GM18861 (cell line): ENCODE data around the gene ZNF385B.
"Not testable (repeated sequence)": the region's sequence is repeated elsewhere in the genome, so short reads cannot be mapped to it uniquely, and the experiment has no call there.

Experiments
- ATAC-seq: cut with Tn5 transposase; IDR thresholded peaks from one replicate; pipeline ENCODE4 v1.9.1; 2021; ENCODE audit not compliant: unreplicated experiment

The ZNF385B gene

DNA sequence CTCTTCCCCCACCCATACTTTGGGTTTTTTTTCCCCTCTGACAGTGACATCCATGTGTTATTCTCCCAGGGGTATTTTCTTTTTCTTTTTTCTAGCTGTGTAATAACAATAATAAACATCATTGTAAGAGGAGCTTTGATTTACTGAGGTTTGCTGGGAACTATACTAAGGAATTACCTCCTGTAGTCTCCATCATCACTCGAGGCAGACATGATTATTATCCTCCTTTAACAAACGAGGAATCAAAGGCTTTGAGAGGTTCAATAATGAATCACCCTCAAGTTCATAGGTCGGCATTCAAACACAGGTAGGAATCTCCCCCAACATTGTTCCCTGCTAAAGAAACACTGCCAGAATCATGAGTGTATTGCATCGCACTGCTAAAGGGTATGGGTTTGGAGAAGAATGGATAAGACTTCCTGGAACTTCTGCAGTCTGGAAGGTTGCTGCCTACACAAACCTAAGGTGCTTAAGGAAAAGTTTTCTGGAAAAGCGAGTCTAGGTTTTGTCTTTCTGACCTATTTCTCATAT, 336.5 kb downstream of the ZNF385B start:
- no peak for ATAC-seq

DNA sequence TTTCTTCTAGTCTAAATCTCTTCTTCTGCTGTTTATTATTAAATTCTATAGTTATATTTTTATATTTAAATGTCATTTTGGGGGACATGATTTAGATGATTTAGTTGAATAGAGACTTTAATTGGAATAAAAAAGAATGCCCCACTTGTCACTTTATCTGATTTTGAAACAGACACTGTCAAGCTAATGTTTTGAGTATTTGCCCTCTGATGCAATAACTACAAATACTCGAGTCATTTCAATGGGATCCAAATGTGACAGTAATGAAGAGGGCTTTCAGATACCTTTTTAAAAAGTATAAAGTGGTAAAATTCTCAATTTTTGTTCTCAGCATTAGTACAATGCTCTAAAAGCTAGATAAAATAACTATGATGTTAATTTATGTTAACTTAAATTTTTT, 339.5 kb downstream of the ZNF385B start:
- no peak for ATAC-seq

DNA sequence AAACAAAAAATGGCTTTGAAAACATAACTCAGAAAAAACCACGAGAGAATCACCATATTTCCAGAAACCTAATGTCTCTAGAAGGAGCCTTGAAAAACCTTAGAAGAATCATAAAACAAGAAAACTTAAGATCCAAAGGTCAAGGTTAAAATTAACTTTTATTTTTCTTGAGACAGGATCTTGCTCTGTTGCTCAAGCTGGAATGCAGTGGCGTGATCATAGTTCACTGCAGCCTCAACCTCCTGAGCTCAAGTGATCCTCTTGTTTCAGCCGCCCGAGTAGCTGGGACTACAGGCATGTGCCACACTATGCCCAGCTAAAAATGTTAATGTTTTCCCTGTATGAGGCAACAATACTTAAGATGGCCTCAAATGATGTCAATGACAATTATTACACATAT, 342.6 kb downstream of the ZNF385B start:
- no peak for ATAC-seq

DNA sequence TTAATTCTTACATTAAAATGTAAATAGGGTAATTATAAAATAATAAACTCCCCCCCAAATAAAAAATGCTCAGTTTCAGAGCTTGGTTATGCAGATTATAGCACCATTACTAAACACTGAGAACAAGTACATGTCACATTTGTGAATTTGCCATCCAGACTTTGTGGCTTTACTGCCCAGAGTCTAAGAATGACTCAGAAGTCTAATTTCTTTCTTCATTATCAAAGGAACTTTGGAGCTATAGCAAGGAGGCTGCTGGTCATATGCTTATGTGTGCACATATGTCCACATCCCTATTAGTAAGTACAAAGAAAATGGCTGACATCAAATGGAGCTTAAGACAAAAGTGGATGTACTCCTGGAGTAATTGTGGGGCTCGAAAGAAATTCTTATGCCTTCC, 348.2 kb downstream of the ZNF385B start:
- no peak for ATAC-seq

DNA sequence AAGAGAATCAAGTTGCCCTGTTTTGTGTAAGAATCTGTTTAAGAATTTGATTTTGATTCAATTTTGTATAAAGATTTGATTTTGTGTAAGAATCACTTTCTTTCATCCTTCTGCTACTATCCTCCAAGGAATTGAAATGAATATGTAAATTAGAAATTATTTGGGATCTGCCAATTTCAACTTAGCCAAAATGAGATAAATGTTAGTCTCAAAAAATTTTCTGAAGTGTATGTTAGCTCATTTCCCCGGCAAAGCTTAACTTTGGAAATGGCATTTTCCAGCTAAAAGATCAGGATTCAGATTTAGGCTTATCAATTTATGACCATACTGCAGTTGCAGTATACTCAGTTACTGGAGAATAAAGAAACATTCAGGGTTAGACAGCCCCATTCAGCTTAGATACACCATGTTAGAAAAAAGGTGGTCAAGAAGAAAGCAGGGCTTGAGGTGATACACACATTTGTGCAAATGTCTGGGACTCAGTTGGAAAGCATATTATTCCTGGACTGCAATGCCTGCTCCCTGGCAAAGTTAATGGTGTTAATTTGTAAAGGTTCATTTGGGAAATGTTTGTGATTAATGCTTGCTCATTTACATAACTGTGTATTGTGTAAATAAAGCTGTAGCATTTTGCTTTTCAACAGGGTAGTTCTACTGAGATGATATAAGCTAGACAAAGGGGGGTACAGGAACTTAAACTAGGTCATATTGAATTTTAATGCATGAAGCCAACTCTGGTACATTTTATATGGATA, 349.0 kb downstream of the ZNF385B start:
- ATAC-seq: no peak

DNA sequence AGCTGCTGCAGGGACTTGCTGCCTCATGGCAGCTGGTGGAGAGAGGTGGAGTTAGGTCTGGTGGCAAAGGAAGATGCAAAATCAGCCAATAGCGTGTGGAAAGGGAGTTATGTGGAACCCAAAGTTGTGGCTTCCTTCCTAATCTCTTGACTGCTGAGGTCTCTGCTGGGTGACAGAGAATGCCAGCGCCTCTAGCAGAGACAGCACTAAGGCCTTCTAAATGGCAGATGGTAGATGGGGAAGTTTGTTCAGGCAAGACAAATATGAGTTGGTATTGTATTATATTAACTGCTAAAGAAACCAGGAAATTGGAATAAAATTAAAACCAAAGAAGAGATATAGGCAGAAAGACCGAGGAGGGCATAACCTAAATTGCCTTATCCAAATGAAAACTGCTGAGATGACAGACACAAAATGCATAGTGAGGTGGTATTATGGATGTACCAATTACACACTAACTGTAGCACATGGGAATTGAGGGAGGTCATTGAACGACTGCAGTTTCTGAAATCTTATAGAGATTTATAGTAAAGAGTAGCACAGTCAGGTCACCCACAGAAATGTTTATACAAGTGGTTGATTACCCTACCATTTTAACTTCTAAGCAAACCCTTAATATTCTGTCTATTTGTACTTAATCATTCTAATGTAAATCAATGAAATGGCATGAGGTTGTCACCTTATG, 350.2 kb downstream of the ZNF385B start:
- no peak for ATAC-seq

DNA sequence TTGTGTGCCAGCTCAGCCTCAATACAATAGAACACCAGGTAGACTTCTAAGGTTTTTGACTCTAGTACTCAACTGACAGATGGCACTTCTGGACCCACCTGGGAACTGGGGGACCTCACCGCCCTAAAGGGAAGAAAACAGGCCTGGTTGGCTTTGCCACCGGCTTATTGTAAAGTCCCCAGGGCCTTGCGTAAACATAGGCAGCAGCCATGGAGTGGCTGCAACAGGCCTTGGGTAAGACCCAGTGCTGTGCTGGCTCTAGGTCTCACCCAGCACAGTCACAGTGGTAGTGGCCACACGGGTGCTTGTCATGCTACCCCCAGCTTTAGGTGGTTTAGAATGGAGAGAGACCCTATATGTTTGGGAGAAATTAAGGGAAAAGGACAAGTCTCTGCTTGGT, 366.1 kb downstream of the ZNF385B start:
- ATAC-seq: no peak

DNA sequence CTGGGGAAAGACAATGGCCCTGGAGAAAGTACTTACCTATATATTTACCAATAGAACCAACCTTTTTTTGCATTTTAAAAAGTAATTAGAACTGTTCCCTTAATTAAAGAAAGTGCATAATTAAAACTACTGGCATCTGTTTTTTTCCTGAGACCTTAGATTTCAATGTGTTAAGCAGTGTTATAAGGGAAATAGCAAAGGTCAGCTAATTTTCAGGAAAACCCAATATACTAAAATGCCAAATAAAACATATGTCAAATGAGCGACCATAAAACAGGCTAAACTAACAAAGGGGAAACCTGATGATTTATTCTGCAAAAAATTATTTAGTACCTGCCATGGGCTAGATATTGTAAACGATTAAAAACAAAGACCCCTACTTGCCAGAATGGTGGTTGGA, 372.8 kb downstream of the ZNF385B start:
- no peak for ATAC-seq

DNA sequence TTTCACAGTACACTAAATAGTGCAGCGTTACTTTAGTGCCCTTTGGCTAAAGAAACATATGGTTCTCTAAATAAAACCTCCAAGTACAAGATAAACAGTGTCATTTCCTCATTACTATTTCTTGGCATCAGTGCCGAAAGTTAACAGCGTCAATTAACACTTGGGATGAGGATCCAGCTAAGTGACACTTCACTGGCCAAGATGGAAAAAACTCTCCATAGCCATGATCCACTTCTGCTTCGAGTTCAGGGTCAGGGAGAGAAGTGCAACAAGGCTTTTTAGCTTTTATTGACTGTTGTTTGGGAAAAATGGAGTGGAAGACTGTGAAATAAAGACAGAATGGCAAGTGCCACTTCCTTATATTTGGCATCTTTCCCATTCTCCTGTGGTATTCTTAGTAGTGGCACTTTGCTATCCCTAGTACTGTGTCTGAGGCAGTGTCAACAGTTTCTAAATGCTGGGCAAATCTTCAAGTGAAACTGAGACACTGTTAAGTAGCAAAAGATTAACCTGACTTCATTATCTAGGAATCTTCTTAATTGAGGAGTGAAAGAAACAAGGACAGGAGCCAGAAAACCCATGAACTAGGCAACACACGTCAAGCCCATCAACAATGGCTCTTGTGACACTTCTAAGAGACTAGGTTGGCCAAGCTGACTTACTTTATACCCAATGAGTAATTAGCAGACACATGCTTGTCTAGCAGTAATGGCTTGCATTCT, 374.2 kb downstream of the ZNF385B start:
- no peak for ATAC-seq

DNA sequence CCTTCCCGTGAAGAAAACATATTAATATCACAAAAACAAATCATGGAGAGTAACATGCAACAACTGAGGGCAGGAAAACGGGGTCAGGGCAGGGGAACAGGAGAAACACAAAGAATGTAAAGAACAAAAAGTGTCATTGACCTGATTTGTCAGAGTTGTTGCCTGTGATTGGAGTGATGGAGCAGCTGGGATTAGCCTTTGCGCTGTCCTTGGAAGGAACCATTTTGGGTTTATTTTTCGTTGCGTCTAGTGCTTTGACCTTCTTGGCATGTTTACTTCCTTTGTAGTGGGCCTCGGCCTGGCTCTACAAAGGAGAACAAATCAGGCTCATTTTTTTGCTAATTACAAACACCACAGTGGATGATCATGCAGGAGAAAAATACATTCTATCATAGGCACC, 378.3 kb downstream of the ZNF385B start:
- ATAC-seq: no peak

DNA sequence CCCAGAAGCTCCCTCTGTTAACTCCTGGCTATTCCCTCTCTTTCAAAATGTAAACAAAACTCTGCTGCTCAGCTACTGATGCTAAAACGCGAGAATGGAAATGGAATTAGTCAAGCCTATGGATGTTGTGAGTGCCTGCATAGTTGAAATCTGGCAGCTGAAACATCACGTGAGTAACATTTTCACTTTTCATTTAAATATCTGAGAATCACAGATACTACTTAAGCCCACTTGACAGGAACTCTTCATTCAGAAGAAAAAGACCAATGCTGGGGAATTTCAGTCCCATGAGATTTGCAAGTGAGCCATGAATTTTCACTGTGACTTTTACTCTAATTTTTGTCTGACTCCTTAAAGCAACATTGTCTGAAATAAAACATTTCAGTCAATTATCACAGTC, 381.5 kb downstream of the ZNF385B start:
- ATAC-seq: no peak

DNA sequence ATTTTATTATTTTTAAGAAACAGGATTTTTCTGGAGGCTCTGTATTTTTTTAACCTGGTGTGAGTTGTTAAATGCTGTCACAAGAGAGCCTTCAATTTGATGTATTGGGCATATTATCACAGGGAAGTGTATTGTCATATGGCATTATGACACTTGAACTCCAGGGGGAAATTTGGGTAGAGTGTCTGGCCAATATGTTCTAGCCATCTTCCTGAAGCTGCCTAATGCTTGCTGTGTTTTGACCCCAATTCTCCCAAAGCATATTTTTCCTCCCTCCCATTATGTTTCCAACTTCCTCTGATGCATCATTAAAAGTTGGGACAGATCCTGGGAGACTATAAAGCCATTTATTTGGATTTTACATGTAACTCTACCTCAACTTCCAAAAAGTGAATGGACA, 382.6 kb downstream of the ZNF385B start:
- no peak for ATAC-seq

DNA sequence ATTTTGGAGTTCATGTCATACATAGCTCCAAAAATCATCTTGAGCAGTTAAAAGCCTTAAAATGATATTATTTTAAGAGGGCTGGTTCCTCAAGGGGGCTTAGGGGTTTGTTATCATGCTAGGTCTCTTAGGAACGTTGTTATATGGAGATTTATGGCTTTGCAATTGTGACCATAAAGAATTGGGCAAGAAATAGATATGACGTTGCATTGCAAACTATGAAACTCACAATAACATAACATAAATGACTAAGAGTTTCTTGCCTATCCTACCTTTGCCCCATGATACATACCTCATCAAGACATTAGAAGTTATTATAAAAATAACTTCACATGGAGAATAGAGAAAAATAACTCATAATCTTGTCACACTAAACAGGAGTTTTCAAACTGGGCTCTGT, 390.4 kb downstream of the ZNF385B start:
- ATAC-seq: no peak

DNA sequence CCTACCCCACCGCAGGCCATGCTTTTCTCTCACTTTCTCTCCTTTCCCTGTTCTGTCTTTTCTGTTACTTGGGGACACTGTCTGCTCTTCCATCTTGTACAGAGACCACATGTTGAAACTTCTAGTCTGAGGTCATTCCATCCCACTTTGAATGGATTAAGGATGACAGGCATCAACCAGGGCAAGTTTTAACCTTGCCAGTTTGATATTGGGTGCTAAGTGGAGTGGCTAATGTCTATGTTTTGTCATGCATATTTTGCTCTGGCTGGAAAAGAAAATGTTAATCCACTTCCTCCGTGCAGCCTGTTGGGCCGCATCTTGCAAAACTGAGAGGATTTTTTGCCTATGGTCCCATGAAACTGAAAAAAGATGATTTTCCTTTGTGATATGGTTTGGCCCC, 391.3 kb downstream of the ZNF385B start:
- no peak for ATAC-seq

DNA sequence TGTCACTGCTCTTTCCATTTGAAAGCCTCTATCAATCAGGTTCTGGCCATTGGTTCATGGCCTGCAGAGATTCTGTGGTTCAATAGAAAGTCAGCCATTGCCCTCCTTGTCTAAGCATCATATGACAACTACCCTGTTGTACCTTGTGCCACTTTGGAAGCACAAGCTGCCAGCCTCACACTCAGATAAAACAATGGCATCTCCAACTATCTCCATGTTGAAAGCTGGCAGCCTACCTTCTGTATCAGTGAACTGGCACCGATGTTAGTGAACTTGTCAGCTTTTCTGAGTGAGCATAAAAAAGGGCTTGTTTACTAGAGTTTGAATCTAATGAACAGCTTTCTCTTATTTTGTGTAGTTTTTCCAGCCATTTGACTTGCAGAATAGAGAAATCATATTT, 393.5 kb downstream of the ZNF385B start:
- no peak for ATAC-seq

DNA sequence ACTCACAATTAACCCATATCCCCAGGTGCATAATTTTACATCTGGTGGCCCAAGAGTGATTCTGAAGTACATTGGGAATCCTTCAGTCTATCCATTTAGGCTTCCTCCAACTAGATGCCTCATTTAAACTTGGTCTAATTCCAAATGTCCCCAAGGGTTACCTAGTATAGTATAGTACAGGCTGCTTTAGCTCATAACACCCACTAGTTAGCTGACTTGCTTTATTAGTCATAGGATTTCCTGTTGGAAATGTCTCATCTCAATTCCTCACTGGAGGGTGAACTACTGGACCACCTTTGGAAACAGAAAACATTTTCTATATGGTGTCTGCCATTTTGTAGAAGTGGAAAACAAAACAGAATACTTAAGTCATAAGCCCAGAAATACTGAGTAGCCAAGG, 394.3 kb downstream of the ZNF385B start:
- no peak for ATAC-seq

DNA sequence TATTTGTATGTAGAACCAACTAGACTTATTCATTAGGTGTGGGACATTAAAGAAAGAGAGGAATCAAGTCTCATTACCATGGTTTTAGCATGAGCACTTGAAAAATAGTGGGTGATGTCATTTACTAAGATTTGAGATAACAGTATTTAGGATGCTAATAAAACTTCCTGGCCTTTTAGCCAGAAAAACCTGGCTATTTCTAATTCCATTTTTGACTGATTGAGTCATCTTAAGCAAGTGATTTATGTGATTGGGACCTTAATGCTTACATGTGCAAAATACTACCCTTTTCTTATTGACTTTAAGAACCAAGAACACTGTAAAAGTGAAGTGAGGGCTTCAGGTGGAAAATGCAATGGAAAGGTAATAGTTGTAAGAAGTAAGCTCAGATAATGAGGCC, 400.0 kb downstream of the ZNF385B start:
- no peak for ATAC-seq

DNA sequence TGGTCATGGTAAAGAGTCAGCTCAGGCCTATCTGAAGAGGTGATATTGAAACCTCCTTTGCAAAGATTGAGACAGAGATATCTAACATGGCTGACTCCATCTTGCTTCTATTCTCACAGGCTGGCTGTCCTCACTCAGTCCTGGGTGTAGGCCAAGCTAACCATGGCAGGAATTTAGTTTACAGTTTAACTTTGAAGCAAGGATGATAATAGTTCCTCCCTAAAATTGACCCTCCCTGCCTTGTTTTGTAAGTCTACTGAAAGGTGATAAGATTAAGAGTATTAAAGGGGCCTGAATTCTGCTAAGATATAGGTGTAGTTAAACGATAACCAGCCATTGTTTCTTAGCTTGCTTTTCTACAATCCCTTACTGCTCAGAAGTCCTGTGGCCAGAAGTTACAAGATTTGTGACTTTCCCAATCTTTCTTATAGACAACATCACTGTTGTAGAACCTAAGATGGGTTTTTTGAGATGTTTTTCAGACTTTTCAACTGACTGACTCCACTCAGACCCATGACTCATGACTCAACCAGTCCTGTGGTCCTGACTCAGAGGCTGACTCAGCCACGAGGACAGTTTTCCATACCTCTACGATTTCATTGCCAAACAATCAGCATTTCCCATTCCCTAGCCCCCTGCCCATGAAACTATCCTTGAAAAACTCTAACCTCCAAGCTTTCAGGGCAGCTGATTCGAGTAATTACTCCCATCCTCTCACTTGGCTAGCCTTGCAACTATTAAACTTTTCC, 401.1 kb downstream of the ZNF385B start:
- ATAC-seq: no peak

DNA sequence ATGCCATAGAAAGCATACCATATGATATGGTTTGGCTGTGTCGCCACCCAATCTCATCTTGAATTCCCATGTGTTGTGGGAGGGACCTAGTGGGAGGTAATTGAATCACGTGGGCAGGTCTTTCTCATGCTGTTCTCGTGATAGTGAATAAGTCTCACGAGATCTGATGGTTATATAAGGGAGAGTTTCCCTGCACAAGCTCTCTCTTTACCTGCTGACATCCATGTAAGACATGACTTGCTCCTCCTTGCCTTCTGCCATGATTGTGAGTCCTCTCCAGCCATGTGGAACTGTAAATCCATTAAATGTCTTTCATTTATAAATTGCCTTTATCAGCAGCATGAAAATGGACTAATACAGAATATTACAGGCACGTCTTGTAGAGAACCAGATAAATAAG, 403.3 kb downstream of the ZNF385B start:
- ATAC-seq: not testable (repeated sequence)

DNA sequence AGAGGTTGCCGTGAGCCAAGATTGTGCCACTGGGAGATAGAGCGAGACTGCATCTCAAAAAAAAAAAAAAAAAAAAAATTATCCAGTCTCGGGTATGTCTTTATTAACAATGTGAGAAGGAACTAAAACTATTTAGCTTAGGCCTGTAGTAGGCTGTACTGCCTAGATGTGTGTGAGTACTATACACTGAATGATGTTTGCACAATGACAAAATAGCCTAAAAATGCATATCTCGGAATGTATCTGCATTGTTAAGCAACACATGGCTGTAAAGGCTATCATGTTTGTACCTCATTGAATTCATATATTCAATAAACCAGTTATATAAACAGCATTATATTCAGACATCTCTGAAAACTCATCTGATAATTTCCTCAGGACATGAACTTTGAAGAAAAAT, 405.6 kb downstream of the ZNF385B start:
- no peak for ATAC-seq

DNA sequence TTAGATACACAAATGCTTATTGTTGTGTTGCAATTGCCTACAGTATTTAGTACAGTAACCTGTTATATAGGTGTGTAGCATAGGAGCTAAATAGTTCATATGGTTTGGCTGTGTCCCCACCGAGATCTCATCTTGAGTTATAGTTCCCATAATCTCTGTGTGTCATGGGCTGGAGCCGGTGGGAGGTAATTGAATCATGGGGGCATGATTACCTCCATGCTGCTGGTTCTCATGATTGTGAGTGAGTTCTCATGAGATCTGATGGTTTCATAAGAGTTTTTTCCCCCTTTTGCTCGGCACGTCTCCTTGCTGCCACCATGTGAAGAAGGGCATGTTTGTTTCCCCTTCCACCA, 406.3 kb downstream of the ZNF385B start:
- ATAC-seq: no peak
